ENCODE measurements around the gene AMBN. TPM values are rescaled to one million over a fixed set of nuclear protein-coding genes. Genes with fewer than 3 reads are reported as not detected.

AMBN gene, protein sequence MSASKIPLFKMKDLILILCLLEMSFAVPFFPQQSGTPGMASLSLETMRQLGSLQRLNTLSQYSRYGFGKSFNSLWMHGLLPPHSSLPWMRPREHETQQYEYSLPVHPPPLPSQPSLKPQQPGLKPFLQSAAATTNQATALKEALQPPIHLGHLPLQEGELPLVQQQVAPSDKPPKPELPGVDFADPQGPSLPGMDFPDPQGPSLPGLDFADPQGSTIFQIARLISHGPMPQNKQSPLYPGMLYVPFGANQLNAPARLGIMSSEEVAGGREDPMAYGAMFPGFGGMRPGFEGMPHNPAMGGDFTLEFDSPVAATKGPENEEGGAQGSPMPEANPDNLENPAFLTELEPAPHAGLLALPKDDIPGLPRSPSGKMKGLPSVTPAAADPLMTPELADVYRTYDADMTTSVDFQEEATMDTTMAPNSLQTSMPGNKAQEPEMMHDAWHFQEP
- total RNA-seq (2014; rRNA removed; shearing (Covaris generic)), result 0.13 TPM in 1 of 2 replicates, not detected in the other
- polyA plus RNA-seq (2015; cell fraction: cytosol; rRNA removed), result 0.04 TPM in 1 of 2 replicates, not detected in the other
- not detected in 2 replicates for polyA plus RNA-seq (2015; cell fraction: nucleus; rRNA removed)

DNA sequence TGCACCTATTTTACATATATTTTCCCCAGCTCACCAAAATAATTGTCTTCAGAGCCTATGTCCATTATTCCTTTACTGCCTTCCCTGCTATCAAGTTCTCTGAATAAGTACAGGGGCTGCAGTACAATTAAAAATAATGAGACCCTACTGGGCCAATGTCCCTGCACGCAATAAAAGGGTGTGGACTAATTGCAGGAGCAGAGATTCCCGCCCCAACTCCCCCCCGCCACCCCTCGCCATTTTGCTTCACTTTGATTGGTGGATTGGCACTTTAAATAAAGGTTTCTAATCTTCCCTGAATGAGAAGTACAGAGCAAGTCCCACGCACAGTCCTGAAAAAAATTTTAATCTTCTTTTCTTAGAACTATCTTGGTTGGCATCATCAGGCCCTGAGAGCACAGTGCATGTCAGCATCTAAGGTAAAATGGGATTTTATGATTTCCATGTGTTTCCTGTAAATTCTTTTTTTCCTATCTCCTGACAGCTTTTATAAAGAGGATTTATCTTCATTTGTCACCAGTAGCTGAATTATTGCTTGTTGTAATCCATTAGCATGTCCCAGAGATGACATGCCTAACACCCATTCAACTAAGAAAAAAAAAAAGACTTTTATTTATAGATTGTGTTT, at the start of gene AMBN:
AMBN (plus strand) TSS at position 302 of the 628 bp plus-strand sequence; CDS start at position 405, 103 bp downstream.
- in situ Hi-C loops (cut with HindIII; ENCODE audit: low pct_unique_long_range_greater_than_20kb, low sequenced_read_pairs), result no loop called here
- DNase-seq (ENCODE audit: low read depth, low spot score), result no peak

DNA sequence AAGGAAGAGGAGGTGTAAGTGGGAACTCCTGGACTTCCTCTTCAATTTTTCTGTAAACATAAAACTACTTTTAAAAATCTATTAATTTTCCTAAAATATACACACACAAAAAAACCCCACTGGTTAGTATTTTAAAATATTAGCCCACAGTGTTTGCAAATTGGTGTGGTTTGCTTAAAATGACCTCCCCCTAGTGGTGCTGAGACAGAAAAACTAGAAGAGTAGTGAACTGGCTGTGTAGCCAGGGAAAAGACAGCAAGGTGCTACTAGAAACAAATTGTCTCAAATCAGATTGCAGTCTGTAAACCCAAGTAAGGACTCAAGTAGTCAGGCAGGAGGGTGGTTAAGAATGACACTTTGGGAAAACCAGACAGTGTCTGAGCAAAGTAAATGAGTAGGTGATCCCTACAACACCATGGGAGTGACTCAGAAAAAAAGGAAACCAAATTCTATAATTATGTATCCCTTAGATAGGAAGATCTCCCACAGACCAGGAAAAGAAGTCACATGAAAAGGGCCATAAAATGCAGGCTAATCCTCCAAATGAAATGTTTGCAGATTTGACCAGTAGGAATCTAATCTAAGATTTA, 47.7 kb upstream of the AMBN start:
- peak; percentile 56 for DNase-seq (ENCODE audit: low read depth, low spot score)
- in situ Hi-C loops (cut with HindIII; ENCODE audit: low pct_unique_long_range_greater_than_20kb, low sequenced_read_pairs), result no loop called here

DNA sequence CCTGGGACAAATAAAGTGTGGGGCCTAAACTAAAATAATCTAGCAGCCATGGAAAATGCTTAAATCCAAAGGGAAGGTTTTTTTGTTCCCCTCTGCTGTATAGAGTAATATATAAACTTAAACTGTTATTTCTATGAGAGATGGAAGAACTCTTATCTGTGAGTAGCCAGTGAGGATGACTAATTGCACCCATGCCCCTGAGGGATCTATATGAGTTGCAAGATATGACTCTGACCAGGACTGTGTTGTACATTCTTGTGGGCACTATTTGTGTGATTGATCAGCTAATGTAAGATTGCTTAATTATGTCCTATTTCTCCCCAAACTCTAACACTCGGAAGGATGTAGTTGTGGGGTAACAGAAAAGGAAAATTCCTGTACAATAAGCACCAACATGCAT, 35.2 kb upstream of the AMBN start:
- DNase-seq (ENCODE audit: low read depth, low spot score), result no peak
- in situ Hi-C loops (cut with HindIII; ENCODE audit: low pct_unique_long_range_greater_than_20kb, low sequenced_read_pairs), result no loop called here

DNA sequence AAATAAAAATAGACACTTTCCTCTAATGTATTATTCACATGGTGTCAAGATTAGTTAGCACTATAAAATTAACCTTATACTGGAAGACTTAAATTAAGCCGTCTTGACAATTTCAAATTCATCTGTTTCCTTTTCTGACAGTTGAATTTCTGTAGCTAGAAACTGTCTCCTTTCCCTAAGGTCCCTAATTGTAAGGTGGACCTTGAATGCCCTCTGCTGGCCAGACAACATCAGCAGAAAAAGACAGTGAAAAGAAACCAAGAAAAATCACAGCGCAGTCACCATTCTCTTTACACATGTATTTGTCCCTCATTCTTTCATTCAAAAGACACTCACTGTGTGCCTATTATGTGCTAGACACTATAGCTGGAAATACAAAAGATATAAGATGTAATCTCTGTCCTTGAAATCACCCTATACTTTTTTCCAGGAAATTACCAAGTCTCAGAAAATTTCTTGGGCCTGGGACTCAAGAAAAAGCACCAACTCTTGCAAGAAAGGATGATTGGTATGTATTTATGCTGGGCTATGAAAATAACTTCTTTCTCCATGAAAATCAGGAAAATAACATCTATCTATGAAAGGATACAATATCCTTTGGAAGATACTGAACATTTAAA, 32.7 kb upstream of the AMBN start:
- in situ Hi-C loops (cut with HindIII; ENCODE audit: low pct_unique_long_range_greater_than_20kb, low sequenced_read_pairs), result no loop called here

DNA sequence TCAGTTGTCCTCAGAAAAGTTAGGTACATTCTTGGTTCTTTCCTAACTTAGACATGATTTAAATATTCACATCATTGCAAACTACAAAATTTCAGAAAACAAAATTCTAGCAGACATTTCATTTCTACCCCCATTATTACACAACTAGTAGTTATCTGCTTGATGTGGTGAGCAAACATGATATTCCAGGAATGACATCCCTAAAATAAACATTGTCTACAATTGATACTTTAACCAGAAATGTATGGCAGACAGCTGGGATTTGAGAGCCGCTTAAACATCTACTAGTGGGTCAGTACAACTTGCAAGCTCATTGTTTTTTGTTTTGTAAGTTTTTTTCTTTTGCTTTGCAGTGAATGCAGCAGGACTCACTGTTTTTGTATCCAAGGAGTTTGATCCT, 32.1 kb upstream of the AMBN start:
- DNase-seq (ENCODE audit: low read depth, low spot score), result no peak
- in situ Hi-C loops (cut with HindIII; ENCODE audit: low pct_unique_long_range_greater_than_20kb, low sequenced_read_pairs), result no loop called here

More for the DNA sequence above, 32.7 kb upstream of the AMBN start:
- peak; percentile 73 for DNase-seq (ENCODE audit: low read depth, low spot score)

DNA sequence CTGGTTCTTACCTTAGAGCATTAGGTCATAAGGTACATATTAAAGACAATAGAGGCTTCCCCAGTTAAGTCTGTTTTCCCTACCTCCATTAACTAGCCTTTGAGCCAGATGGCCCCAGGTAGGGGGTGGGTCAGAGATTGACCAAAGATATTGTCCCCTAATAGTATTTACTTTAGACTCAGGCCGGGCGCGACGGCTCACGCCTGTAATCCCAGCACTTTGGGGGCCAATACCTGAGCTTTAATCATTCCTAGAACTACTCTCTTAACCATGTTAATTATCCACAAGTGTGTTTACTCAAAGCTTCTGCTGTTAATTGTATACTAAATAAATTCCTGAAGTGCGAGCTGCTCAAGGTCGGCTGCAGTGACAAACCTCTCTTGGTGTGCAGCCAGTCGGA, 28.0 kb upstream of the AMBN start:
- in situ Hi-C loops (cut with HindIII; ENCODE audit: low pct_unique_long_range_greater_than_20kb, low sequenced_read_pairs), result no loop called here
- no peak for DNase-seq (ENCODE audit: low read depth, low spot score)

DNA sequence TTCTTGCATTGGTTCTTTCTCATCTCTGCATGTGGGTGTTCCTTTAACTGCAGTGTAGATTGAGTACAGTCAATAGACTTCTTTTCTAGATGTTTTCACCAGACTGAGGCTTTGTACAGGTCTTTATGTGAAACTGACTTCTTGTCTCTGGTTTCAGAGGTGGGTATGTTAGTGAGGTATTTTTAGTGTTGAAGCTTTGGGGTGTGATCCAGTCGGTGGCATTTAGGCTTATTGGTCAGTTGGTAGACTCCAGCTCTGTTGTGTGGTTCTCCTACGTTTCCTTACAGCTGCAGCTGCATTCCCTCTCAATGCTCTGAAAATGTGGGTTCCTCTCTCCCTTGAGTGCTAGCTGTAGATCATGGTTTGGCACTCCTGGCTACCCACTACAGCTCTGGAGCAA, 21.3 kb upstream of the AMBN start:
- in situ Hi-C loops (cut with HindIII; ENCODE audit: low pct_unique_long_range_greater_than_20kb, low sequenced_read_pairs), result no loop called here
- no peak for DNase-seq (ENCODE audit: low read depth, low spot score)

DNA sequence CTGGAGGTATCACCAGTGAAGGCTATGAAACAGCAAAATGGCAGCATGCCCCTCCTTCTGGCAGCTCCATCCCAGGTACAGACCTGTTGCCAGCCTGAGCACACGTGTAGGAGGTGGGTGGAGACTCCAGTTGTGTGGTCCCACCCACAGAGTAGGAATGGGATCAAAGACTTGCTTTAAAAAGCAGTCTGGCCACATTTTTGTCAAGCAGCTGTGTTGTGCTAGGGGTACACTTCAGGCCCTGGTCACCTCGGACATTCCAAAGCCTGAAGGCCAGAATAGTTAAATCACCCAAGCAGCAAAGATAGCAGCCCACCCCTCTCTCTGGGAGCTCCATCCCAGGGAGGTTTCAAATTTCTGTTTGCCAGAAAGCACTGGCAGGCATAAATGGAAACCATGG, 20.3 kb upstream of the AMBN start:
- no peak for DNase-seq (ENCODE audit: low read depth, low spot score)
- in situ Hi-C loops (cut with HindIII; ENCODE audit: low pct_unique_long_range_greater_than_20kb, low sequenced_read_pairs), result no loop called here

DNA sequence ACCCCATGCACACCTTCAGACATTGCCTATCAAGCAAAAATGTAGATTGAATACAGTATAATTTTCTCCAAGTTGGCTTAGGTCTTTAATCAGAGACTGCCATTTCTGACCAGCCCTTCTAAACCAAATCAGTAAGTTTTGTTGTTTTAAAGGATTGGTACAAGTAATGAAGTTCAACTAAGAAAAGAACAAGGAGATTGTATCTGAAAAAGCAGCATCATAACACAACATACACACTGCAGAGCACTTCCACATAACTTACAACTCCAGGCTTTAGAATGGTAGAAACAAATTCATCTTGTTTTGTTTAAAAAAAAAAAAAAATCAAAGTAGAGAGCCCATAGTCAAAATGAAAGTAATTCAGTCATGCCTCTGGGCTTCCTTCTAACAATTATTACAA, 16.1 kb upstream of the AMBN start:
- in situ Hi-C loops (cut with HindIII; ENCODE audit: low pct_unique_long_range_greater_than_20kb, low sequenced_read_pairs), result no loop called here
- no peak for DNase-seq (ENCODE audit: low read depth, low spot score)

DNA sequence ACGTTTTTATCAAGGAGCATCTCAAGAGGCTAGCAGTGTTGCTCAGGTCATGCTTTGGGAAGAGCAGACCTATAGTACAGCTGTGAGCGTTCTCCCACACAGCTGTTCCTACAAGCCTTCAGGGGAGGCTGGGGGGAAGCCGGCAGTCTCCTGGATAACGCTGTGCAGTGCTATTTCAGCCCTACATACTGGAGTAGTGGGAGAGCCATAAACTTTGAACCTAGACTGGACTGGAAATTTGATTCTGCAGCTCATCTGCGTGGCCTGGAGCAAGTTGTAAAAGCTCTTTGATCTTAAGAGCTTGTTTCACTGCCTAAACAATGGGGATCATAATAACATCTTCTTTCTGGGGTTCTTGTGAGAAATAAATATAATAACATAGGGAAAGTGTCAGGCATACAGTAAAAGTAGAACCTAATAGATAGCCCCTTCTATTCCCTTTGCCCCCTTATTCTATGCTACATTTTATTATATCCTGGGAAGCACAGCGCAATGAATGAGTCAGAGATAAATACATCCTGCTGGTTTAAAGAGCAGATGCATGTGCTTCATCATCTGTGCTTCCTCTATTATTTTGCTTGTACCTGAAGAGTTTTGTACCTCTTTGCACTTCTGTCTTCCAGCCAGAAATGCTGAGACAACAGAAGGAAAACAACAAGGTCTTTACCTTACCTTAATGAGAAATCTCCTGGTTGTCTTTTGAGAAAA, 14.7 kb upstream of the AMBN start:
- no peak for DNase-seq (ENCODE audit: low read depth, low spot score)
- in situ Hi-C loops (cut with HindIII; ENCODE audit: low pct_unique_long_range_greater_than_20kb, low sequenced_read_pairs), result no loop called here

DNA sequence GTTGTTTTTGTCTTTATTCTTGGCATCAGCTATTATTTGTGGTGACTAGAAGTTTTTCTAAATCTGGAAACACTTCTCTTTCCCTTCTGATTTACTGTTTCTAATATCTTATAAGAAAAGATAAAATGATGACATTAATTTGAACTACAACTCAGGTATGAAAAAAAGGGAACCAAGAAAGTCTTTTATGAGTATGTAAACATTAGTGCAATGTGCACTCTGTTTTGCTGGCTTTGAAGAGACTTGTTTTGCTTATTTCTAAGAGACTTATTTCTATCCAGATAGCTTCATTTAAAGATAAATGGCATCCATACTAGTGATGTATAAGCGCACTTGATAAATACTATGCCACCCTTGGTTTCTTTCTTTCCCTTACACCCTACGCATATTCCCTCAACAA, 10.1 kb upstream of the AMBN start:
- no peak for DNase-seq (ENCODE audit: low read depth, low spot score)
- in situ Hi-C loops (cut with HindIII; ENCODE audit: low pct_unique_long_range_greater_than_20kb, low sequenced_read_pairs), result no loop called here

DNA sequence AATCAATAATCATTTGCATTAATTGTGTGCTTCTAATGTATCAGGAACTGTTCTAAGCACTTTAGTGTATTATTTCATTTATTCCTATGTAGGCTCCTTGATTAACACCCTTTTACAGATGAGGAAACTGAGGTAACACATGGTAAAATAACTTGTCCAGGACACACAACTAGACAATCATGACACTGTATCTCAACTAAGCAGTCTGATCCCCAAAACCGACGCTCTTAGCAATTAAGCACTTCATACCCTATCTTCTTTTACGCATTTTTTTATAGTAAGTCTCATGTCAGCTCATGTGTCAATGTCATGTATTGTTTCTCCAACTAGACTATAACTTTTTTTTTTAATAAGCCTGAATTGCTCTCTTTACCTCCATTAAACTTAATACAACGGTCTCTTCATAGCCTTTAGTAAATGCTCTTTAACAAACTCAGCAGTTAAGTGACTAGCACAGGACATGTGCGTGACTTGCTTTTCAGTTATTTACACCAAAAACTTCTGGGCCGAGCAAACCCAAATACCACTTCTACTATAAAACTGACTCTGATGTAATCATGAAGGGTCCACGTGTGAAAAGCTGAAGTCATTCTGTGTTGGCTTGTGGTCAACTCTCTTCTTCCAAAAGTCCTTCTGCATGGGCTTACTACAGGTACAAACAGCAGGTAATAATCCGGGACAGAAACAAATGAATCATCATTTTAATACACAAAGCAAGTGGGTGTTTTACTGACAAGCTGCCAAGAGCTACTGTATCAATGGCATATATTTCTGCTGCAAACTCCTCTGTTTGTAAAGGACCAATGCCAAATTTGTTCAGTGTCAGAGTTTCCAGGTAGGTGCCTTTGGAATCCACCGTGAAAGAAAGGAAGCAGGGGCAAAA, 7.9 kb upstream of the AMBN start:
- DNase-seq (ENCODE audit: low read depth, low spot score), result peak; percentile 89
- in situ Hi-C loops (cut with HindIII; ENCODE audit: low pct_unique_long_range_greater_than_20kb, low sequenced_read_pairs), result no loop called here

DNA sequence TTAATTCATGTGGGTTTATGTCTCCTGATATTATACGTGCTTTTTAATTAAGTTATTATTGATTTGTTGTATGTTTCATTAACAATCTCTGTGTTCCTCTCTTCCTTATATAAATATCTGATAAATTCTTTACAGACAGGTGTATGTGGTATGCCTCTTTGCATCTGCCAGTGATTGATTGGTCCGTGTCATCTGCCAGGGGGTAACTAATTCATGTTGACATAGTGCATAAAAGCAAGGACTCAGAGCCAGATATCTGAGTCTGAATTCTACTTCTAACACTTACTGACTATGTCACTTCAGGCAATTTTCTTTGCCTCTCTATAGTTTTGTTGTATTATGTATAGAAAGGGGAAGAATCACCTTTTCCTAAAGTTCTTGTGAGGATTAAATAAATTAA, 5.2 kb upstream of the AMBN start:
- in situ Hi-C loops (cut with HindIII; ENCODE audit: low pct_unique_long_range_greater_than_20kb, low sequenced_read_pairs), result no loop called here
- DNase-seq (ENCODE audit: low read depth, low spot score), result no peak

DNA sequence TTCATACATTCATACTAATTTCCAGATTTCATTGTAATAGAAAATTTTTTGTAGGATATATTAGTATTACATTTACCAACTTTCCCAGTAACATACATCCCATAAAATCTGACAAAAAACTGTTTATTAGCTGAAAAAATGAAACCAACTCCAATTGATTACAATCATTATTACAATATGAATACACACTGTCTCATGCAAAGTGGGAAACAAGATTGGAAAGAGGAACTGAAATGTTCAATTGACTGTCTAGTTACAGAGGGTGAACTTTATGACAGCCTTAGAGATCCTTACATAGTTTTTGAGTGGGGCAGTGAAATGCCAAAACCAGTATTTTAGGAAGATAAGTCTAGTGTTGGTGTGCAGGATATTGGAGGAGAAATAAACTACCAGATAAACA, 2.3 kb upstream of the AMBN start:
- in situ Hi-C loops (cut with HindIII; ENCODE audit: low pct_unique_long_range_greater_than_20kb, low sequenced_read_pairs), result no loop called here
- no peak for DNase-seq (ENCODE audit: low read depth, low spot score)

DNA sequence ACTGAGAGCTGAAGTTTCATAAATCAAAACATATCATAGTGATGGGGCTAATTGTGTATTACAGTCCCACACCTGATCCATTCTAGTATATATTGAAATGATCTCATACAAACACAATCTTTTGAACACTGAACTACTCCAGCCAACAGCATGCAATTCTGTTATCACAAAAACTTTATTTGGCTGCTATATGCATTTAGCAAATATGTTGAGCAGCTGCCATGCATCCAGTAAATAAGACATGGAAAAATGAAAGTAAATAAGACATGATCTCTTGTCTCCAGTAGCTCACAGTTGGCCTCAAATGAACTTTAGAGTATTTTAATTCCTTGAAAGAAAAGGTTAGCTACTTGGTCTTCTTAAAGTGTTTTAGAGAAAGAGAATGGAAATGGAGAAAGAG, 2.1 kb downstream of the AMBN start:
- in situ Hi-C loops (cut with HindIII; ENCODE audit: low pct_unique_long_range_greater_than_20kb, low sequenced_read_pairs), result no loop called here

DNA sequence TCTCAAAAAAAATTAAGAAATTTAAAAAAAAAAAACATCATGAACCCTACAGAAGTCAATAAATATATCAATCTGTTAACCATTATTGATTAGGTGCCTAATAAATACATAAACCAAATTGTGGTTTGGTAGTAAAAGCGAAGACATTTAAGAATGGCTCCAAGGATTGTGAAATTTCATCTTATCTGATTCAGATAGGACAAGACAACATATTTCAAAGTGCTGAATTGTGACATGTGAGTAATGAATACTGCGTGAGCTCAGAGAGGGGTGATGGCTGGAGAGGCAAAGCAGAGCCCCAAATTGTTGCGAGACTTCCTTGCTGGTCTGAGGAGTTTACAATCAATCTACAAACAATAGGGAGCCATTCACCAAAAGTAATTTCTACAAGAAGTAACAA, 8.2 kb downstream of the AMBN start:
- DNase-seq (ENCODE audit: low read depth, low spot score), result no peak
- in situ Hi-C loops (cut with HindIII; ENCODE audit: low pct_unique_long_range_greater_than_20kb, low sequenced_read_pairs), result no loop called here

More for the DNA sequence above, 2.1 kb downstream of the AMBN start:
- DNase-seq (ENCODE audit: low read depth, low spot score), result no peak

DNA sequence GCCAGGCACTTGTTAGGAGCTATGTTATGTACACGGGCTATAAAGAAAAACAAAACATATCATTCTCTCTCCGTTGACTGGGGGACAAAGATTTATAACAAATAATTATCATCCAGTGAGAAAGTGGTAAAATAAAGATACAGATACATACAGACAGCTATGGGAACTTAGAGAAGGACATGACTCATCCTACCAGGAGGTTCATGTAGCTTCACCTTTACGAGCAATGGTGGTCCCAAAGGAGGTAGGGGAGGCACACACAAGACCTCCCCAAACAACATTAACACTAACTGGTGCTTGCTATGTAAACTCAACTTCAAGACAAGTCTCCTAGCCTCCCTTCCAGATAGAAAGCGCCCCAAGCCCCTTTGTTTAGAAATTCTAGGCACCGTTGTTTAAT, 8.9 kb downstream of the AMBN start:
- DNase-seq (ENCODE audit: low read depth, low spot score), result no peak
- in situ Hi-C loops (cut with HindIII; ENCODE audit: low pct_unique_long_range_greater_than_20kb, low sequenced_read_pairs), result no loop called here
